Fibroblast of the aortic adventitia (primary cell): ENCODE results near the gene IBA57. TPM values are rescaled to one million over a fixed set of nuclear protein-coding genes. Genes with fewer than 3 reads are reported as not detected.
"Not testable (repeated sequence)": the region's sequence is repeated elsewhere in the genome, so short reads cannot be mapped to it uniquely, and the experiment has no call there.

Experiments
- DNase-seq: peaks from one replicate; pipeline ENCODE4 v3.0.0-alpha.2; 2010; ENCODE audit warnings: low read depth
- H3K4me3 ChIP-seq: 2 replicates; pipeline ENCODE4 v1.5.1; 2011; ENCODE audit warnings: low read depth, mild to moderate bottlenecking, control low read depth, low read length, moderate library complexity
- CTCF ChIP-seq: IDR thresholded peaks from 2 replicates; pipeline ENCODE4 v1.5.1; 2011; ENCODE audit warnings: mild to moderate bottlenecking, low read length, control low read depth, inconsistent platforms; ENCODE audit not compliant: insufficient read depth
- total RNA-seq: library from RNA; depleted of rRNA; stranded (reverse); fragments of >200 nt; gene quantifications from 2 replicates; pipeline ENCODE4 v1.2.3, GENCODE V29; 2012; ENCODE audit warnings: low replicate concordance

The IBA57 gene
- total RNA-seq, 1 donor, result 6.1 TPM

GRCh38 chr1:228217551-228218344, 52.1 kb downstream of the IBA57 start:
- TF ChIP-seq CTCF, result no peak
- no peak overlapping the region for H3K4me3 ChIP-seq
- no peak for DNase-seq

GRCh38 chr1:228218513-228219244, 53.1 kb downstream of the IBA57 start:
- no peak overlapping the region for H3K4me3 ChIP-seq
- no peak for TF ChIP-seq CTCF
- DNase-seq, result no peak

- no peak for DNase-seq
- no peak for TF ChIP-seq CTCF
- H3K4me3 ChIP-seq, result no peak overlapping the region
These were observed 53.8 kb downstream of the IBA57 start for GRCh38 chr1:228219245-228219961.

GRCh38 chr1:228219962-228220780, 54.6 kb downstream of the IBA57 start:
- H3K4me3 ChIP-seq, result no peak overlapping the region
- TF ChIP-seq CTCF, result no peak
- DNase-seq, result no peak

- not testable (repeated sequence) for DNase-seq, H3K4me3 ChIP-seq
These were observed 55.5 kb downstream of the IBA57 start for GRCh38 chr1:228221097-228221496.

- TF ChIP-seq CTCF, result no peak
- no peak overlapping the region for H3K4me3 ChIP-seq
- DNase-seq, result no peak
These were observed 56.9 kb downstream of the IBA57 start for GRCh38 chr1:228222548-228222947.
